K562 (cell line): Measurements from ENCODE around the gene GALNS. TPM values are rescaled to one million over a fixed set of nuclear protein-coding genes. Genes with fewer than 3 reads are reported as not detected.

Experiments
- ATAC-seq: fragments of 200-7000 bp; cut with Tn5 transposase; 3 replicates; pipeline ENCODE4 v1.9.1; 2020; ENCODE audit warnings: moderate library complexity
- BruUV-seq: library from RNA; stranded (reverse); fragments of 400-500 nt; replicated peaks from 2 replicates; lab custom pipeline; 2021; lab: Mats Ljungman, UMichigan
- CTCF ChIA-PET: fragments of 300-600 bp; formaldehyde crosslinking; extraction: SDS; loops from one replicate; lab custom pipeline; 2021; ENCODE audit warnings: low intra/inter-chr PET ratio; lab: Yijun Ruan, JAX
- POLR2A ChIA-PET: fragments of 300-600, 350-650 bp; sonication (Branson Sonifier 250); formaldehyde crosslinking; extraction: SDS; loops from one replicate; lab custom pipeline; 2021; ENCODE audit warnings: antibody characterized with exemption, inconsistent platforms; lab: Yijun Ruan, JAX
- DNase-seq, 4 experiments: peaks; one replicate each; pipeline versions ENCODE4 v3.0.0 to v3.0.0-alpha.2; 2011 to 2018; ENCODE audit warnings: low spot score in 3 of 4, mixed read lengths in 3 of 4; ENCODE audit errors: extremely low read depth in 1 of 4
- FAIRE-seq: peaks from 2 replicates; lab custom pipeline; 2011; peaks lifted over from hg19 to GRCh38; lab: Jason Lieb, UNC
- H2AFZ ChIP-seq: 2 replicates; pipeline ENCODE4 v1.6.0; 2011; ENCODE audit warnings: low read depth, low read length, control low read depth, inconsistent platforms
- H3K27ac ChIP-seq: fragments of 200-600 bp; 3 replicates; pipeline ENCODE4 v1.8.0; 2011; ENCODE audit warnings: low read depth, mild to moderate bottlenecking, control low read depth, inconsistent platforms, low read length, moderate library complexity, mixed read lengths; ENCODE audit errors: extremely low read depth
- H3K27me3 ChIP-seq, 2 experiments: fragments of 300-600 bp in 1 of 2; 2 replicates in 1 of 2; 3 replicates in 1 of 2; pipeline versions ENCODE4 v1.6.0 to v1.8.0; 2011; ENCODE audit warnings: inconsistent platforms in 2 of 2, low read length in 2 of 2, mild to moderate bottlenecking in 1 of 2, mixed read lengths in 1 of 2, moderate library complexity in 1 of 2; ENCODE audit not compliant: control insufficient read depth in 2 of 2, insufficient read depth in 2 of 2
- H3K36me3 ChIP-seq: fragments of 300-600 bp; 3 replicates; pipeline ENCODE4 v1.8.0; 2011; ENCODE audit warnings: mild to moderate bottlenecking, low read length, inconsistent platforms; ENCODE audit not compliant: control insufficient read depth, insufficient read depth
- H3K4me1 ChIP-seq, 2 experiments: fragments of 200-600 bp in 1 of 2; replicated peaks in 1 of 2; 2 replicates in 1 of 2; 3 replicates in 1 of 2; pipeline versions ENCODE4 v1.5.1 to v1.8.0; 2011; ENCODE audit warnings: inconsistent platforms in 2 of 2, low read length in 2 of 2, mild to moderate bottlenecking in 1 of 2, mixed read lengths in 1 of 2, moderate library complexity in 1 of 2; ENCODE audit not compliant: control insufficient read depth in 2 of 2, insufficient read depth in 2 of 2
- H3K4me2 ChIP-seq: 2 replicates; pipeline ENCODE4 v1.6.1; 2011; ENCODE audit warnings: low read length, control low read depth, inconsistent platforms, mixed read lengths; ENCODE audit not compliant: insufficient read depth
- H3K4me3 ChIP-seq: fragments of 200-600 bp; sonication (generic), shearing (Covaris generic); 2 replicates; pipeline ENCODE4 v1.5.1; 2016; ENCODE audit warnings: control low read depth, inconsistent platforms
- H3K79me2 ChIP-seq: fragments of 200-600 bp; 3 replicates; pipeline ENCODE4 v1.8.0; 2011; ENCODE audit warnings: low read length, inconsistent platforms; ENCODE audit not compliant: control insufficient read depth, insufficient read depth
- H3K9ac ChIP-seq, 2 experiments: 2 replicates each; pipeline versions ENCODE4 v1.6.0 to v1.6.1; 2011; ENCODE audit warnings: low read depth in 2 of 2, low read length in 2 of 2, control low read depth in 1 of 2, inconsistent platforms in 1 of 2, mild to moderate bottlenecking in 1 of 2, mixed read lengths in 1 of 2; ENCODE audit not compliant: insufficient read depth in 1 of 2
- H3K9me1 ChIP-seq: one replicate; pipeline ENCODE4 v1.6.0; 2011; ENCODE audit warnings: inconsistent platforms, mild to moderate bottlenecking, low read length, moderate library complexity; ENCODE audit not compliant: control insufficient read depth, insufficient read depth
- H3K9me3 ChIP-seq: replicated peaks from 2 replicates; pipeline ENCODE4 v1.5.1; 2011; ENCODE audit warnings: low read depth, low read length, inconsistent platforms; ENCODE audit not compliant: control insufficient read depth, insufficient read depth
- H4K20me1 ChIP-seq: replicated peaks from 2 replicates; pipeline ENCODE4 v1.6.1; 2011; ENCODE audit warnings: low read length, inconsistent platforms, mixed read lengths; ENCODE audit not compliant: control insufficient read depth, insufficient read depth
- FIP1L1 ChIP-seq: fragments of 200-400 bp; formaldehyde crosslinking; IDR thresholded peaks from 2 replicates; pipeline ENCODE4 v1.6.1; 2018; ENCODE audit warnings: mild to moderate bottlenecking, low read depth, low read length; ENCODE audit not compliant: poor library complexity, severe bottlenecking
- FUS ChIP-seq: fragments of 200-400 bp; formaldehyde crosslinking; optimal IDR thresholded peaks from 2 replicates; pipeline ENCODE3; 2017; ENCODE audit warnings: low read depth, low read length
- NFATC3 ChIP-seq: fragments of 450-650 bp; IDR thresholded peaks from 2 replicates; pipeline ENCODE4 v1.6.1; 2017; ENCODE audit warnings: mild to moderate bottlenecking
- POLR2A ChIP-seq: fragments of 450-650 bp; conservative IDR thresholded peaks from 2 replicates; pipeline ENCODE4 v1.6.1; 2016
- RBM22 ChIP-seq: fragments of 200-400 bp; formaldehyde crosslinking; IDR thresholded peaks from 2 replicates; pipeline ENCODE4 v1.6.1; 2018; ENCODE audit warnings: low read length, low read depth; ENCODE audit not compliant: poor library complexity, severe bottlenecking
- TAF1 ChIP-seq: IDR thresholded peaks from 2 replicates; pipeline ENCODE4 v1.6.1; 2011; ENCODE audit warnings: mild to moderate bottlenecking, low read length, moderate library complexity; ENCODE audit not compliant: insufficient read depth, control insufficient read depth, severe bottlenecking; ENCODE audit errors: extremely low read depth
- ZNF408 ChIP-seq: fragments of 250-450 bp; sonication (Bioruptor Pico); IDR thresholded peaks from 2 replicates; pipeline ENCODE4 v1.4.0; 2020; ENCODE audit warnings: low read depth, mild to moderate bottlenecking, moderate library complexity
- WGBS: fragments of 100-300 bp; shearing (Covaris generic); methylation state at CpG from one replicate; pipeline ENCODE4 v1.1.6; 2016; ENCODE audit warnings: low coverage, mixed read lengths; ENCODE audit not compliant: insufficient coverage; ENCODE audit errors: missing lambda C conversion rate; 5-methylcytosine and 5-hydroxymethylcytosine counted together
- in situ Hi-C: fragments of 300-500 bp; cut with MboI; formaldehyde crosslinking; loops from 4 replicates; pipeline ENCODE4 v1.15.0; 2018; ENCODE audit warnings: inconsistent platforms, mixed read lengths
- intact Hi-C: fragments of 100-400 bp; cut with micrococcal nuclease; formaldehyde crosslinking; loops from 2 replicates; pipeline ENCODE4 v1.14.2; 2022
- polyA plus RNA-seq, 8 experiments: library from polyadenylated mRNA; depleted of rRNA in 4 of 8; stranded (reverse) in 5 of 8; unstranded in 3 of 8; fragments of >200 nt; fragmentation: Nextera tagmentation in 2 of 8; fragmentation: Illumina TruSeq in 1 of 8; extraction: Ambion mirVana in 2 of 8; extraction: Trizol in 1 of 8; gene quantifications; 2 replicates each; pipeline versions ENCODE4 v1.2.1 to v1.2.3, GENCODE V29; 2011 to 2014; ENCODE audit warnings: inconsistent platforms in 1 of 8, missing spikeins in 1 of 8
- total RNA-seq, 7 experiments: library from RNA; depleted of rRNA in 6 of 7; stranded (reverse); fragments of >200 nt in 6 of 7; fragmentation: Illumina TruSeq in 2 of 7; extraction: Trizol in 2 of 7; gene quantifications; 2 replicates each; pipeline versions ENCODE4 v1.2.1 to v1.2.3, GENCODE V29; 2011 to 2021; ENCODE audit warnings: low replicate concordance in 1 of 7
- TF ChIP-seq, protein P1 (sequence below), 2 experiments: fragments of 450-650 bp in 1 of 2; sonication (generic) in 1 of 2; formaldehyde crosslinking in 1 of 2; IDR thresholded peaks; 2 replicates each; pipeline versions ENCODE4 v1.7.1 to v1.9.0; 2016 to 2022; ENCODE audit warnings: inconsistent platforms in 1 of 2, mild to moderate bottlenecking in 1 of 2, missing genetic modification reagents in 1 of 2

The GALNS gene
- total and polyA plus RNA-seq, 9 of the 15 experiments (the other 6 are each of a cell fraction or from before 2014, with no cell fraction given), result 0.38 to 13.2 (median 4.3) TPM

DNA sequence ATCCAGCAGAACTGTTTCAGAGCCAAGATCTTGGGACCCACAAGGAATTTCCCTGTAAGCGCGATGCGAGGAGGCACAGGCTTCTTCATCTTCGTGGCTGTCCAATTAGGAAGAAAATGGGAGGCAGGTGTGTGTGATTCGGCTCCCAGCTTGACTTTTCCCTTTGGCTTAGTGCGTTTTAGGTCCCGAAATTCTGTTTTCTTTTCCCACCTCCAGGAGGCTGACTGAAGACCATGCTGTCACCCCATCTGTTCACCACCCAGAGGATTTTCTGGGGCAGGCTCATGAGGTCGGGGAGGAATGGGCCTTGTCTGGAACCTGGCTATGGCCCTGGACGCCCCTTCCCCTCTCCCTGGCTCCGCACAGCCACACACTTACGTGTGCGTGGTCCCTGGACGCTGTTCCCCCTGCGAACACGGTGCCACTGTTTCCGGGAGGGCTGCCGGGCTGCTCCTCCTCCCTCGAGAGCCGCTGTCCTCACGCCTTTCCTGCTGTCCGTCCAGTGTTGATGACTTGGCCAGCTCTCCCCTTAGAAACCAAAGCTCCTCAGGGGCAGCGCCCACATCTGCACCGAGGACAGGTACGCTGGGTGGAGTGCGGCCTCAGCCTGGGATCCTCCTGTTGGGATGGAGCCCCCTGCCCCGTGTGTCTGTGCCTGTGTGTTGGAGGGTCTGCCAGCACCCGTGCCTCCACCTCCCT lies 12.4 kb upstream of the GALNS start:
- CTCF ChIA-PET, result no interaction called here
- no peak overlapping the region for H2AFZ ChIP-seq
- no peak for ATAC-seq
- H3K36me3 ChIP-seq, result peaks cover 2% of the 10 kb centered on the region; the same call in 1 of the 3 replicates
- H3K4me2 ChIP-seq, result no peak overlapping the region
- peaks cover 9% of the 10 kb centered on the region for H3K9me1 ChIP-seq
- in situ Hi-C loops (no loop called here), intact Hi-C loops (no loop called here)
- no peak overlapping the region for H3K4me3 ChIP-seq
- no peak for DNase-seq
- peaks cover 14 to 85% of the 10 kb centered on the region in 2 experiments; a peak in 4 of 5 replicates for H3K4me1 ChIP-seq
- POLR2A ChIA-PET, result interaction anchor here (0.8 to 1.1 kb wide), 3 partner anchors 17 to 115 kb away, joined by 3 to 6 read pairs (median 3); no protein-coding TSS in a partner anchor
- TF ChIP-seq POLR2A, result 0 out of 2 replicates have a peak, but pooled peaks have one; percentile 6
- TF ChIP-seq NFATC3, result no peak
- peak; percentile 77 for TF ChIP-seq FIP1L1
- no peak for TF ChIP-seq FUS
- no peak for TF ChIP-seq TAF1
- TF ChIP-seq, protein P1, sequence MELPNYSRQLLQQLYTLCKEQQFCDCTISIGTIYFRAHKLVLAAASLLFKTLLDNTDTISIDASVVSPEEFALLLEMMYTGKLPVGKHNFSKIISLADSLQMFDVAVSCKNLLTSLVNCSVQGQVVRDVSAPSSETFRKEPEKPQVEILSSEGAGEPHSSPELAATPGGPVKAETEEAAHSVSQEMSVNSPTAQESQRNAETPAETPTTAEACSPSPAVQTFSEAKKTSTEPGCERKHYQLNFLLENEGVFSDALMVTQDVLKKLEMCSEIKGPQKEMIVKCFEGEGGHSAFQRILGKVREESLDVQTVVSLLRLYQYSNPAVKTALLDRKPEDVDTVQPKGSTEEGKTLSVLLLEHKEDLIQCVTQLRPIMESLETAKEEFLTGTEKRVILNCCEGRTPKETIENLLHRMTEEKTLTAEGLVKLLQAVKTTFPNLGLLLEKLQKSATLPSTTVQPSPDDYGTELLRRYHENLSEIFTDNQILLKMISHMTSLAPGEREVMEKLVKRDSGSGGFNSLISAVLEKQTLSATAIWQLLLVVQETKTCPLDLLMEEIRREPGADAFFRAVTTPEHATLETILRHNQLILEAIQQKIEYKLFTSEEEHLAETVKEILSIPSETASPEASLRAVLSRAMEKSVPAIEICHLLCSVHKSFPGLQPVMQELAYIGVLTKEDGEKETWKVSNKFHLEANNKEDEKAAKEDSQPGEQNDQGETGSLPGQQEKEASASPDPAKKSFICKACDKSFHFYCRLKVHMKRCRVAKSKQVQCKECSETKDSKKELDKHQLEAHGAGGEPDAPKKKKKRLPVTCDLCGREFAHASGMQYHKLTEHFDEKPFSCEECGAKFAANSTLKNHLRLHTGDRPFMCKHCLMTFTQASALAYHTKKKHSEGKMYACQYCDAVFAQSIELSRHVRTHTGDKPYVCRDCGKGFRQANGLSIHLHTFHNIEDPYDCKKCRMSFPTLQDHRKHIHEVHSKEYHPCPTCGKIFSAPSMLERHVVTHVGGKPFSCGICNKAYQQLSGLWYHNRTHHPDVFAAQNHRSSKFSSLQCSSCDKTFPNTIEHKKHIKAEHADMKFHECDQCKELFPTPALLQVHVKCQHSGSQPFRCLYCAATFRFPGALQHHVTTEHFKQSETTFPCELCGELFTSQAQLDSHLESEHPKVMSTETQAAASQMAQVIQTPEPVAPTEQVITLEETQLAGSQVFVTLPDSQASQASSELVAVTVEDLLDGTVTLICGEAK (IDR thresholded peaks at IDR 0.05), result no peak
- TF ChIP-seq, protein P1 (CRISPR knock-in tag; IDR thresholded peaks at IDR 0.05), result peak; percentile 18; the same call in 1 of the 2 replicates
- no peak for TF ChIP-seq ZNF408 (CRISPR knock-in tag)
- no peak for TF ChIP-seq RBM22
- H4K20me1 ChIP-seq, result peaks cover 11% of the 10 kb centered on the region; the same call in 1 of the 2 replicates
- WGBS, result 66% methylated on average over 20 of the region's 27 CpGs
- no peak for FAIRE-seq
- no peaks in the 10 kb centered on the region for H3K79me2 ChIP-seq
- H3K27me3 ChIP-seq, result no peaks in the 10 kb centered on the region
- H3K27ac ChIP-seq, result no peak overlapping the region
- no peaks in the 10 kb centered on the region for H3K9me3 ChIP-seq
- no TSS peak for BruUV-seq
- H3K9ac ChIP-seq, result peak overlapping the region in 1 of 2 experiments; percentile 64; a peak in 1 of 4 replicates
